PC-9 (cell line): ENCODE measurements around the gene CA7.

Experiments used
- CTCF ChIP-seq: fragments of 200-600 bp; sonication (generic); conservative IDR thresholded peaks from 2 replicates; pipeline ENCODE4 v1.6.1; 2017; ENCODE audit warnings: mixed run types, antibody characterized with exemption, mild to moderate bottlenecking, moderate library complexity
- EZH2 ChIP-seq: fragments of 200-600 bp; sonication (generic); IDR thresholded peaks from 2 replicates; pipeline ENCODE4 v1.8.0; 2017; ENCODE audit warnings: antibody characterized with exemption, low read depth

- TF ChIP-seq CTCF (no peak), EZH2 (no peak)
Measured at GRCh38 chr16:66872559-66872942, 28.3 kb downstream of the CA7 start.
